Measurements from ENCODE around the gene RPL31. TPM values are rescaled to one million over a fixed set of nuclear protein-coding genes. Genes with fewer than 3 reads are reported as not detected.
A peak's percentile ranks its signal among the peaks of the same experiment; 100 is the strongest.

Gene RPL31
- total and polyA plus RNA-seq, 9 of the 15 experiments (the other 6 are each of a cell fraction or from before 2014, with no cell fraction given): 1,176 to 6,037 (median 2,997) TPM

DNA sequence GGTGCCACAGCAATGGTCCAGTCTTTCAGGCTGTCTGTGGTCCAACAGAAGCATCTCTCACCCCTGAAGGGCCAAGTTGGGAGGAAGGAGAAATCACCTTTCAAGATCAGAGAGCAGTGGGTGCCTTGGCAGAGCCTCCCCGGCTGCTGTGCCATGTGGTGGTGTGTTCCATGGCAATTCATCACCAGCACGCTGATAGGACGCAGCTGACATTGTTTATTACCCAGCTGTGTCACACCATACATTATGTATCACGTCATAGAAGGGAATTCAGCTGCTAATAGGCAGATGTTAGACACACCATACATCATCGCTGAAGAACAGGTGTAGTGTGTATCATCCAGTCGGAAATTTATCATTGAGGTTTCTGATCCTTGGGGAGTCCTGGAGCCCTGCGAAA, 29.6 kb upstream of the RPL31 start:
- Histone ChIP-seq H3K9me1 (ENCODE audit: control insufficient read depth, insufficient read depth, low read length) (peaks cover 5% of the 10 kb centered on the region), H3K9ac (ENCODE audit: insufficient read depth in 1 of 2, low read depth in 2 of 2, low read length in 2 of 2) (no peak overlapping the region), H3K9me3 (replicated peaks; ENCODE audit: control insufficient read depth, insufficient read depth, low read depth, low read length) (no peaks in the 10 kb centered on the region), H3K4me1 (replicated peaks in 1 of 2; ENCODE audit: control insufficient read depth in 2 of 2, insufficient read depth in 2 of 2, low read length in 2 of 2) (peaks cover 0 to 3% of the 10 kb centered on the region in 2 experiments; a peak in 1 of 5 replicates), H3K27me3 (ENCODE audit: control insufficient read depth in 2 of 2, insufficient read depth in 2 of 2, low read length in 2 of 2) (peaks cover 70 to 89% of the 10 kb centered on the region in 2 experiments), H2AFZ (ENCODE audit: low read depth, low read length) (no peak overlapping the region), H3K4me3 (no peak overlapping the region), H4K20me1 (replicated peaks; ENCODE audit: control insufficient read depth, insufficient read depth, low read length) (peaks cover 4% of the 10 kb centered on the region; the same call in 1 of the 2 replicates), H3K36me3 (ENCODE audit: control insufficient read depth, insufficient read depth, low read length) (no peaks in the 10 kb centered on the region), H3K79me2 (ENCODE audit: control insufficient read depth, insufficient read depth, low read length) (no peaks in the 10 kb centered on the region), H3K27ac (ENCODE audit: extremely low read depth, low read depth, low read length) (no peak overlapping the region), H3K4me2 (ENCODE audit: insufficient read depth, low read length) (no peak overlapping the region)
- ATAC-seq (no peak), DNase-seq (ENCODE audit: extremely low read depth in 1 of 4, low spot score in 3 of 4) (no peak), FAIRE-seq (no peak)
- 0% methylated on average over 7 of the region's 7 CpGs for WGBS (ENCODE audit: insufficient coverage, low coverage, missing lambda C conversion rate)
- in situ Hi-C loops (cut with MboI) (no loop called here), intact Hi-C loops (cut with micrococcal nuclease) (no loop called here)
- BruUV-seq (replicated peaks): no TSS peak
- POLR2A ChIA-PET: no interaction called here
- TF ChIP-seq MEIS2 (IDR thresholded peaks at IDR 0.05; ENCODE audit: partially characterized antibody): peak; percentile 14
- TF ChIP-seq HDAC1 (IDR thresholded peaks at IDR 0.05): no peak
- CTCF ChIA-PET (ENCODE audit: low intra/inter-chr PET ratio): no interaction called here

DNA sequence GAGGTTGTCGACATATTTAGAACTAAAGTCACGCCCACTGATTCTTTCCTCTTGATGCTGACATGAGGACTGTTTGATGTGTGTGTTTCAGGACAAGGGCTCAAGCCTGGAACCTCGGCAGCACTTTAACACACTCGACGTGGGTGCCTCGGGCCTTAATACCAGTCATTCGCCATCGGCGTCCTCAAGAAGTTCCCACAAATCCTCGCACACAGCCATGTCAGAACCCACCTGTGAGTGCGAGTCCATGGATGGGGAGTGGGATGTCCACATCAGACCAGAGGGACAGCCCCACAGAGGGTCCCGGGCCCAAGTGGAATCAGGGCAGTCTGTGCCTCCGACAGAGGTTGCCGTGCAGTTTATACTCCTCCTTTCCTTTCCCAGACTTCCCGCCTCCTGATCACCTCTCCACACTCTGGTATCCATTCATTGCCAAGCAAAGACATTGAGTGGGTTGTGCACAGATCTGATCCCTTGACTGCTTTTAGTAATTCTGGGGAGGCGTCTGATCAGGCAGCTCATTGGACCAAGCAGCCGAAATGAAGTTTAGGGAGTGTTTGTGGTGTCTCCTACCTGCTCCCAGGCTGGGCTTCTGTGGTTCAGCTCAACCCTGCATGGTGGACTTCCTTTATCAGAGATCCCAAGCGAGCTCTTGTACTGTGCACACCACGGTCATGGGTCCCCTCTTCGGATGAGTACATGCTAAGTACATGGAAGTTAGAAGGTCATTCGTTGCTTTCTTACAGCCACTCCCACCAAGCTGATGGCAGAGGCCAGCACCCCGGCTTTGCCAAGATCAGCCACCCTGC, 27.2 kb upstream of the RPL31 start:
- Histone ChIP-seq H3K36me3 (ENCODE audit: control insufficient read depth, insufficient read depth, low read length) (no peaks in the 10 kb centered on the region), H2AFZ (ENCODE audit: low read depth, low read length) (no peak overlapping the region), H3K9ac (ENCODE audit: insufficient read depth in 1 of 2, low read depth in 2 of 2, low read length in 2 of 2) (no peak overlapping the region), H3K4me2 (ENCODE audit: insufficient read depth, low read length) (no peak overlapping the region), H3K27me3 (ENCODE audit: control insufficient read depth in 2 of 2, insufficient read depth in 2 of 2, low read length in 2 of 2) (peaks cover 64 to 89% of the 10 kb centered on the region in 2 experiments), H3K9me1 (ENCODE audit: control insufficient read depth, insufficient read depth, low read length) (peaks cover 5% of the 10 kb centered on the region), H3K4me1 (replicated peaks in 1 of 2; ENCODE audit: control insufficient read depth in 2 of 2, insufficient read depth in 2 of 2, low read length in 2 of 2) (no peaks in the 10 kb centered on the region), H3K27ac (ENCODE audit: extremely low read depth, low read depth, low read length) (no peak overlapping the region), H3K9me3 (replicated peaks; ENCODE audit: control insufficient read depth, insufficient read depth, low read depth, low read length) (no peaks in the 10 kb centered on the region), H4K20me1 (replicated peaks; ENCODE audit: control insufficient read depth, insufficient read depth, low read length) (peaks cover 4% of the 10 kb centered on the region; the same call in 1 of the 2 replicates), H3K4me3 (no peak overlapping the region), H3K79me2 (ENCODE audit: control insufficient read depth, insufficient read depth, low read length) (no peaks in the 10 kb centered on the region)
- under 1% methylated on average over 22 of the region's 22 CpGs for WGBS (ENCODE audit: insufficient coverage, low coverage, missing lambda C conversion rate)
- ChIA-PET CTCF (ENCODE audit: low intra/inter-chr PET ratio) (no interaction called here), POLR2A (no interaction called here)
- ATAC-seq (no peak), DNase-seq (ENCODE audit: extremely low read depth in 1 of 4, low spot score in 3 of 4) (no peak), FAIRE-seq (no peak)
- intact Hi-C loops (cut with micrococcal nuclease): no loop called here
- BruUV-seq (replicated peaks): no TSS peak
- in situ Hi-C loops (cut with MboI): no loop called here
- TF ChIP-seq ZFP36 (IDR thresholded peaks at IDR 0.05; ENCODE audit: low read depth, low read length, partially characterized antibody) (no peak), ETV1 (tag; conservative IDR thresholded peaks at IDR 0.05; ENCODE audit: low read depth) (no peak), ZNF644 (tag; IDR thresholded peaks at IDR 0.05; ENCODE audit: low read depth) (no peak), ELF1 (tag; IDR thresholded peaks at IDR 0.05) (no peak), MTA1 (IDR thresholded peaks at IDR 0.05; ENCODE audit: borderline replicate concordance) (no peak), ZNF561 (CRISPR knock-in tag; conservative IDR thresholded peaks at IDR 0.05) (no peak), ZNF3 (CRISPR knock-in tag; IDR thresholded peaks at IDR 0.05) (no peak), RFX5 (IDR thresholded peaks at IDR 0.05; ENCODE audit: low read depth, low read length) (no peak), ZNF696 (CRISPR knock-in tag; conservative IDR thresholded peaks at IDR 0.05) (no peak), ZNF77 (CRISPR knock-in tag; IDR thresholded peaks at IDR 0.05) (no peak), POLR2AphosphoS2 (IDR thresholded peaks at IDR 0.05; ENCODE audit: low read length) (no peak)
- TF ChIP-seq, protein P1, sequence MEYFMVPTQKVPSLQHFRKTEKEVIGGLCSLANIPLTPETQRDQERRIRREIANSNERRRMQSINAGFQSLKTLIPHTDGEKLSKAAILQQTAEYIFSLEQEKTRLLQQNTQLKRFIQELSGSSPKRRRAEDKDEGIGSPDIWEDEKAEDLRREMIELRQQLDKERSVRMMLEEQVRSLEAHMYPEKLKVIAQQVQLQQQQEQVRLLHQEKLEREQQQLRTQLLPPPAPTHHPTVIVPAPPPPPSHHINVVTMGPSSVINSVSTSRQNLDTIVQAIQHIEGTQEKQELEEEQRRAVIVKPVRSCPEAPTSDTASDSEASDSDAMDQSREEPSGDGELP (CRISPR knock-in tag; IDR thresholded peaks at IDR 0.05; ENCODE audit: borderline replicate concordance): no peak
- TF ChIP-seq, protein P2, sequence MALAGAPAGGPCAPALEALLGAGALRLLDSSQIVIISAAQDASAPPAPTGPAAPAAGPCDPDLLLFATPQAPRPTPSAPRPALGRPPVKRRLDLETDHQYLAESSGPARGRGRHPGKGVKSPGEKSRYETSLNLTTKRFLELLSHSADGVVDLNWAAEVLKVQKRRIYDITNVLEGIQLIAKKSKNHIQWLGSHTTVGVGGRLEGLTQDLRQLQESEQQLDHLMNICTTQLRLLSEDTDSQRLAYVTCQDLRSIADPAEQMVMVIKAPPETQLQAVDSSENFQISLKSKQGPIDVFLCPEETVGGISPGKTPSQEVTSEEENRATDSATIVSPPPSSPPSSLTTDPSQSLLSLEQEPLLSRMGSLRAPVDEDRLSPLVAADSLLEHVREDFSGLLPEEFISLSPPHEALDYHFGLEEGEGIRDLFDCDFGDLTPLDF (CRISPR knock-in tag; IDR thresholded peaks at IDR 0.05): no peak
